Measurements from ENCODE around the gene WLS. TPM values are rescaled to one million over a fixed set of nuclear protein-coding genes. Genes with fewer than 3 reads are reported as not detected.

WLS gene
- total RNA-seq, 4 donors from 2014 or later: 37.8 to 56.3 (median 48.7) TPM

DNA sequence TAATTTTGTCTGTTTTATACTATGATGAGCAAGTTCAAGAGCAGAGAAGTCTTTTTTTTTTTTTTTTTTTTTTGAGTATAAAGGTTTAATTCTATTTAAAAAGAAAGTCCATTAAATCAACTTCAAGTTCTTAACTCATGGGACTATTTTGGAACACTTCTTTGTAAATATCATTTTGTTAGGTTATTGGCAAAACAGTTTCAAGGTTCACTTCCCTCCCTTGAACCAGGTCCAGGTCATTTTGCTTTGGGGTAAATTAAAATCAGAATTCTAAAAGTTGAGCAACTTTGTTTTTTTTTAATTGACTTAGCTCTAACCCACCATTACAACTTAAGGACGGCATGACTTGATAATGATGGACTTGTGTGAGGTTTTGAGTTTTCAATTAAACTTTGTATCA is 72.3 kb downstream of the WLS start:
- intact Hi-C loops (cut with DNase I; ENCODE audit: low total_unique reads): no loop called here
- TF ChIP-seq, protein P1, sequence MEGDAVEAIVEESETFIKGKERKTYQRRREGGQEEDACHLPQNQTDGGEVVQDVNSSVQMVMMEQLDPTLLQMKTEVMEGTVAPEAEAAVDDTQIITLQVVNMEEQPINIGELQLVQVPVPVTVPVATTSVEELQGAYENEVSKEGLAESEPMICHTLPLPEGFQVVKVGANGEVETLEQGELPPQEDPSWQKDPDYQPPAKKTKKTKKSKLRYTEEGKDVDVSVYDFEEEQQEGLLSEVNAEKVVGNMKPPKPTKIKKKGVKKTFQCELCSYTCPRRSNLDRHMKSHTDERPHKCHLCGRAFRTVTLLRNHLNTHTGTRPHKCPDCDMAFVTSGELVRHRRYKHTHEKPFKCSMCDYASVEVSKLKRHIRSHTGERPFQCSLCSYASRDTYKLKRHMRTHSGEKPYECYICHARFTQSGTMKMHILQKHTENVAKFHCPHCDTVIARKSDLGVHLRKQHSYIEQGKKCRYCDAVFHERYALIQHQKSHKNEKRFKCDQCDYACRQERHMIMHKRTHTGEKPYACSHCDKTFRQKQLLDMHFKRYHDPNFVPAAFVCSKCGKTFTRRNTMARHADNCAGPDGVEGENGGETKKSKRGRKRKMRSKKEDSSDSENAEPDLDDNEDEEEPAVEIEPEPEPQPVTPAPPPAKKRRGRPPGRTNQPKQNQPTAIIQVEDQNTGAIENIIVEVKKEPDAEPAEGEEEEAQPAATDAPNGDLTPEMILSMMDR (IDR thresholded peaks at IDR 0.05): no peak
- TF ChIP-seq POLR2A (IDR thresholded peaks at IDR 0.05): no peak
- no peak for DNase-seq (ENCODE audit: low spot score in 2 of 2)
- 56 to 57% methylated on average over 1 of the region's 1 CpG for WGBS, 2 donors
- no peak overlapping the region for H3K4me3 ChIP-seq (ENCODE audit: low read depth, poor library complexity, severe bottlenecking)

DNA sequence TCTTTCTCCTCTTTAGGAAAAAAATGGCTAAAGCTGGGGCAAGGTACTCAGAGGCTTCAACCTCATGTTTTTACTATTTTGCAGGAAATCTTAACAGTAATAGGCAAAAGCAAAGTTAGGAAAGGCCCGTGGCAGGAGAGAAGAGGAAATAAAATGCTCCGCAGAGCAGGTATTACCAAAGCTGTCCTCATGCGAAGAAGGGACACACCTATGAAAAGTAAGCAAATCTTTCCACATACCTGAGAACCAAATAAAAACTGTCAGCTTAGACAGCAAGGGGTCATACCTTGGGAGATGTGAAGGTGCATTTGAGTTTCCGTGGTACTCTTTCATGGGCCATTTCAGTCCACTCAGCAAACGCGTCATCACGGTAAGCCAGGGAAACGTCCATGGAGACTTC is 73.5 kb downstream of the WLS start:
- TF ChIP-seq, protein P1 (IDR thresholded peaks at IDR 0.05): no peak
- no peak for TF ChIP-seq POLR2A (IDR thresholded peaks at IDR 0.05)
- no peak overlapping the region for H3K4me3 ChIP-seq (ENCODE audit: low read depth, poor library complexity, severe bottlenecking)
- DNase-seq (ENCODE audit: low spot score in 2 of 2): no peak
- 67 to 81% methylated on average over 8 of the region's 8 CpGs for WGBS, 2 donors
- intact Hi-C loops (cut with DNase I; ENCODE audit: low total_unique reads): no loop called here

DNA sequence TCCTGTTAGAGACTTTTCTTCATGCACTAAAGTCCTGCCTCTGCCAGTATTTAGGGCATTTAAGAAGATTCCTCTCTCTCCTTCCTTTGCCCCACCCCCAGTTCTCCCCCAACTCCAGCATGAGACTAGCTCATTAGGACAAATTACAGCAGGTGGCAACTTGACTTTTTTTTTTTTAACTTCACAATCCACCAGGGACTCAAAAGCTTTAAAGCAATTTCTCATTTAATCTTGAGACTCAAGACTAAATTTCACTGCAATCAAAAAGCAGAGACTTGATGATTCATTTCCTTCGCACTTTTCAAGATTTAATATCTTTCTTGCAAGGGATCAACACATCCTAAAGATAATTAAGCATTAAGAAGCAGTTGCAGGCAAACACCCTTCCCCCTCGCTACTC is 74.9 kb downstream of the WLS start:
- no peak for DNase-seq (ENCODE audit: low spot score in 2 of 2)
- intact Hi-C loops (cut with DNase I; ENCODE audit: low total_unique reads): no loop called here
- H3K4me3 ChIP-seq (ENCODE audit: low read depth, poor library complexity, severe bottlenecking): no peak overlapping the region
- WGBS, 2 donors: 85 to 95% methylated on average over 2 of the region's 2 CpGs
- TF ChIP-seq, protein P1 (IDR thresholded peaks at IDR 0.05): no peak
- no peak for TF ChIP-seq POLR2A (IDR thresholded peaks at IDR 0.05)

DNA sequence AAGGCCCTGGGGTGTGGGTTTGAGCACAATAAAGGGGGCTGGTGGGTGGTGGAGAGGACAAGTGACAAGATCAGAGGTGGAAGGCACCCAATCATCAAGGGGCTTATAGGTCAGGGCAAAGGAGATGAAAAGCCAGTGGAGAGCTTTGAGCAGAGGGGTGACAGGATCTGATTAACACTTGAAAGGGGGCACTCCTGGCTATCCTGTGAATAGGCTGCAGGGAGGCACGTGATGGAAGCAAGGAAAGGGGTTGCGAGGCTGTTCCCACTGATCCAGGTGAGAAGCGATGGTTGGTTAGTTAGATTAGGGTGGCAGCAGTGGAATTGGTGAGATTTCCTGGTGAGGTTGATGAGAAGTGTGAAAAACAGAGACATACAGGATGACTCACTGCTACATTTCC is 80.6 kb downstream of the WLS start:
- no peak overlapping the region for H3K4me3 ChIP-seq (ENCODE audit: low read depth, poor library complexity, severe bottlenecking)
- 82 to 94% methylated on average over 3 of the region's 3 CpGs for WGBS, 2 donors
- no peak for DNase-seq (ENCODE audit: low spot score in 2 of 2)
- intact Hi-C loops (cut with DNase I; ENCODE audit: low total_unique reads): no loop called here
- no peak for TF ChIP-seq POLR2A (IDR thresholded peaks at IDR 0.05)
- TF ChIP-seq, protein P1 (IDR thresholded peaks at IDR 0.05): no peak

DNA sequence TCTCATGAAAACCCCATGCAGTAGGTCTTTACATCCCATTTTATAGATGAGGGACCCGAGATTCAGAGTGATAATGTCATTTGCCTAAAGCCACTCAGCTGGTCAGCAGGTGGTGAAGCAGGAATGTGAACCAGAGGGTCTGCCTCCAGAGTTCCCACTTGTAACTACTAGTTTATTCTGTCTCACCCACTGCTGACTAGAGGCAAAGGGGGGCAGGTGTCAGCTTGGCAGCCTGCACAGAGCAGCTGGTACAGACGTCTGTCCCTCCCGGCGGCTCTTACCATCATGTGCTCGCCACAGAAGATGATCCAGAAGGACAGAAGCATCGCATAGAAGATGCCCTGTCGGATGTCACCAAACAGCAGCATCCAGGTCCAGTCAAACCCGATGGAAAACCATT is 82.4 kb downstream of the WLS start:
- WGBS, 2 donors: 87 to 91% methylated on average over 8 of the region's 8 CpGs
- intact Hi-C loops (cut with DNase I; ENCODE audit: low total_unique reads): no loop called here
- H3K4me3 ChIP-seq (ENCODE audit: low read depth, poor library complexity, severe bottlenecking): no peak overlapping the region
- no peak for DNase-seq (ENCODE audit: low spot score in 2 of 2)
- TF ChIP-seq, protein P1 (IDR thresholded peaks at IDR 0.05): no peak
- no peak for TF ChIP-seq POLR2A (IDR thresholded peaks at IDR 0.05)

DNA sequence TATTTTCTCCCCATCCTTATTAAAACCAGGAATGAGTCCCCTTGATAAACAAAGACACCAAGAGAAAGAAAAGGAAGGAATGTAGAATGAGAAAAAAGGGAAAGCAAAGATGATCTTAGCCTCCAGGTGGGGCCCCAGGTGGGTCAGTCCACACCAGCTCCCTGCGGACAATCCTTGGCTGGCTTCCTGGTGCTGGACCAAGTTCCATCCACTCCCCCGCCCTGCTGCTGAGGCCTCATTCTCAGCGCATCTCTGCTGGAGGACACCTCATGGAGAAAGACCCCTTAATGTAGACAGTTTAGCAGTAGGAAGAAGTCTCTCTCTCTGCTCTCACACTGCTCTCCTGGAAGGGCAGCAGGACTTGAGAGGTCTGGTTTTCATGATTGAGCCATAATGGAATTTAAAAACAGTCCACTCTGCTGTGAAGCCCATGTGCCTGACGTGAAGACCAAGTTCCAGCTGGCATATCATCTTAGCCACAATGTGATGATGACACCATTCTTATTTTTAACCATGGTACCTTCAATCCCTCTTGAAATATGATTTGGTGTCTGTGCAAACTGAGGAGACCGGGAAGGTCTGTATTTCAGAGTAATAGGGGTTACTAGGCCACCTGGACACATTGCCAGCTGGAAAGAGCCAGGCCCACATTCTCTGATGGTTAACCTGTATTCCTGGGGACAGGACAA is 83.1 kb downstream of the WLS start:
- intact Hi-C loops (cut with DNase I; ENCODE audit: low total_unique reads): no loop called here
- 91 to 92% methylated on average over 5 of the region's 5 CpGs for WGBS, 2 donors
- TF ChIP-seq POLR2A (IDR thresholded peaks at IDR 0.05): no peak
- TF ChIP-seq, protein P1 (IDR thresholded peaks at IDR 0.05): no peak

More for the DNA sequence above, 83.1 kb downstream of the WLS start:
- no peak for DNase-seq (ENCODE audit: low spot score in 2 of 2)
- H3K4me3 ChIP-seq (ENCODE audit: low read depth, poor library complexity, severe bottlenecking): no peak overlapping the region

Measured in lower leg skin (tissue), 4 donors.